ENCODE measurements around the gene AZIN2. TPM values are rescaled to one million over a fixed set of nuclear protein-coding genes. Genes with fewer than 3 reads are reported as not detected.

AZIN2 gene
- total and polyA plus RNA-seq, 9 of the 15 experiments (the other 6 are each of a cell fraction or from before 2014, with no cell fraction given) = 0.06 to 0.91 (median 0.42) TPM; not detected in 2

DNA sequence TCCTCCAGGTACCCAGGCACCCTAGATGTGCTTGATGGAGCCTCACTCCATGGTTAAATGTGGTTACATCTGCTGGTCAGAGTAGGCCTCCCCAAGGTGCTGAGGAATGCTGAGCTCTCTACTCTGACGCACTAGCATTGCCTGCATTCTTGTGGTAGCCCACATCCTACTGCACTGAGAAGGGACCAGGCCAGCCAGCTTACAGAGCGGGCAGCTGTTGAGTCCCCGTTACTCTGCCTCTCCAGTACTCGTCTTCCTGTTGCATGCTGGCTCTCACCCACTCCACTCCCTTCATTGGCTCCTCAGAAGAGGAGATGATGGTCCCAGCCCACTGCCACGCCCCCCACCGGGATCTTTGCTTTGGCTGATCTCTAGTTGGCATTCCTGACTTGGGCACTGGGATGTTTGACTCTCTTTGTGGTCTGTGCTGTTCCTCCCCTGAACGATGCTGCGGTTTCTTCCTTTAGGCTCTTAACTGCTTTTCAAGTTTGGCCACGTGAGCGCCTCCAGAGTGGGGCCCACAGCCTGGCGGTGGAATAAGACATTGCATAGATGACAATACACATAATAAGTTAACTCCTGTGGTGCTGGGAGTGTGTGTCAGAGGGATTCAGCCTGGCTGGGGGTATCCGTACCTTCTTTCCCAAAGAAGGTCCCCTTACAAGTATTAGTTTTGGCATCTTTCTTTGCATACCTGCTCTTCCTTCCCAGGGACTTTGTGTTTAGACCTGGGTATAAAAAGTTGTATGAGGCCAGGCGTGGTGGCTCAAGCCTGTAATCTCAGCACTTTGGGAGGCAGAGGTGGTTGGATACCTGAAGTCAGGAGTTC lies 18.6 kb downstream of the AZIN2 start (continued):
- TF ChIP-seq, protein P1, sequence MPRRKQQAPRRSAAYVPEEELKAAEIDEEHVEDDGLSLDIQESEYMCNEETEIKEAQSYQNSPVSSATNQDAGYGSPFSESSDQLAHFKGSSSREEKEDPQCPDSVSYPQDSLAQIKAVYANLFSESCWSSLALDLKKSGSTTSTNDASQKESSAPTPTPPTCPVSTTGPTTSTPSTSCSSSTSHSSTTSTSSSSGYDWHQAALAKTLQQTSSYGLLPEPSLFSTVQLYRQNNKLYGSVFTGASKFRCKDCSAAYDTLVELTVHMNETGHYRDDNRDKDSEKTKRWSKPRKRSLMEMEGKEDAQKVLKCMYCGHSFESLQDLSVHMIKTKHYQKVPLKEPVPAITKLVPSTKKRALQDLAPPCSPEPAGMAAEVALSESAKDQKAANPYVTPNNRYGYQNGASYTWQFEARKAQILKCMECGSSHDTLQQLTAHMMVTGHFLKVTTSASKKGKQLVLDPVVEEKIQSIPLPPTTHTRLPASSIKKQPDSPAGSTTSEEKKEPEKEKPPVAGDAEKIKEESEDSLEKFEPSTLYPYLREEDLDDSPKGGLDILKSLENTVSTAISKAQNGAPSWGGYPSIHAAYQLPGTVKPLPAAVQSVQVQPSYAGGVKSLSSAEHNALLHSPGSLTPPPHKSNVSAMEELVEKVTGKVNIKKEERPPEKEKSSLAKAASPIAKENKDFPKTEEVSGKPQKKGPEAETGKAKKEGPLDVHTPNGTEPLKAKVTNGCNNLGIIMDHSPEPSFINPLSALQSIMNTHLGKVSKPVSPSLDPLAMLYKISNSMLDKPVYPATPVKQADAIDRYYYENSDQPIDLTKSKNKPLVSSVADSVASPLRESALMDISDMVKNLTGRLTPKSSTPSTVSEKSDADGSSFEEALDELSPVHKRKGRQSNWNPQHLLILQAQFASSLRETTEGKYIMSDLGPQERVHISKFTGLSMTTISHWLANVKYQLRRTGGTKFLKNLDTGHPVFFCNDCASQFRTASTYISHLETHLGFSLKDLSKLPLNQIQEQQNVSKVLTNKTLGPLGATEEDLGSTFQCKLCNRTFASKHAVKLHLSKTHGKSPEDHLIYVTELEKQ (CRISPR knock-in tag; IDR thresholded peaks at IDR 0.05) = no peak
- TF ChIP-seq TEAD1 (CRISPR knock-in tag; IDR thresholded peaks at IDR 0.05) = 0 out of 4 replicates have a peak, but pooled peaks of 1 of the 2 experiments have one; percentile 28
- TF ChIP-seq KDM1A (IDR thresholded peaks at IDR 0.05) = no peak
- TF ChIP-seq SIN3A (IDR thresholded peaks at IDR 0.05; ENCODE audit: borderline replicate concordance in 2 of 2, control insufficient read depth in 1 of 2, low read depth in 2 of 2, low read length in 2 of 2) = no peak
- no peak for TF ChIP-seq ZNF217 (CRISPR knock-in tag; IDR thresholded peaks at IDR 0.05)
- TF ChIP-seq ZNF766 (CRISPR knock-in tag; conservative IDR thresholded peaks at IDR 0.05) = no peak
- no peak for TF ChIP-seq ZBED1 (IDR thresholded peaks at IDR 0.05)
- no peak for TF ChIP-seq RFX5 (IDR thresholded peaks at IDR 0.05; ENCODE audit: low read depth, low read length)
- TF ChIP-seq TARDBP (IDR thresholded peaks at IDR 0.05) = no peak
- no peak for TF ChIP-seq ARID1B (IDR thresholded peaks at IDR 0.05)
- TF ChIP-seq, protein P2, sequence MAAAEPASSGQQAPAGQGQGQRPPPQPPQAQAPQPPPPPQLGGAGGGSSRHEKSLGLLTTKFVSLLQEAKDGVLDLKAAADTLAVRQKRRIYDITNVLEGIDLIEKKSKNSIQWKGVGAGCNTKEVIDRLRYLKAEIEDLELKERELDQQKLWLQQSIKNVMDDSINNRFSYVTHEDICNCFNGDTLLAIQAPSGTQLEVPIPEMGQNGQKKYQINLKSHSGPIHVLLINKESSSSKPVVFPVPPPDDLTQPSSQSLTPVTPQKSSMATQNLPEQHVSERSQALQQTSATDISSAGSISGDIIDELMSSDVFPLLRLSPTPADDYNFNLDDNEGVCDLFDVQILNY (CRISPR knock-in tag; IDR thresholded peaks at IDR 0.05) = peak; percentile 15; the same call in 1 of the 2 replicates
- TF ChIP-seq SNIP1 (IDR thresholded peaks at IDR 0.05; ENCODE audit: low read depth) = peak; percentile 85
- TF ChIP-seq HDAC6 (IDR thresholded peaks at IDR 0.05; ENCODE audit: low read depth, low read length) = no peak
- no peak for TF ChIP-seq HOXB6 (CRISPR knock-in tag; IDR thresholded peaks at IDR 0.05; ENCODE audit: borderline replicate concordance)
- no peak for TF ChIP-seq PML (IDR thresholded peaks at IDR 0.05; ENCODE audit: low read length)
- no peak for TF ChIP-seq MCM3 (IDR thresholded peaks at IDR 0.05)
- TF ChIP-seq ZNF717 (CRISPR knock-in tag; IDR thresholded peaks at IDR 0.05) = no peak
- TF ChIP-seq, protein P3, sequence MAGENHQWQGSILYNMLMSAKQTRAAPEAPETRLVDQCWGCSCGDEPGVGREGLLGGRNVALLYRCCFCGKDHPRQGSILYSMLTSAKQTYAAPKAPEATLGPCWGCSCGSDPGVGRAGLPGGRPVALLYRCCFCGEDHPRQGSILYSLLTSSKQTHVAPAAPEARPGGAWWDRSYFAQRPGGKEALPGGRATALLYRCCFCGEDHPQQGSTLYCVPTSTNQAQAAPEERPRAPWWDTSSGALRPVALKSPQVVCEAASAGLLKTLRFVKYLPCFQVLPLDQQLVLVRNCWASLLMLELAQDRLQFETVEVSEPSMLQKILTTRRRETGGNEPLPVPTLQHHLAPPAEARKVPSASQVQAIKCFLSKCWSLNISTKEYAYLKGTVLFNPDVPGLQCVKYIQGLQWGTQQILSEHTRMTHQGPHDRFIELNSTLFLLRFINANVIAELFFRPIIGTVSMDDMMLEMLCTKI (IDR thresholded peaks at IDR 0.05; ENCODE audit: partially characterized antibody) = no peak
- TF ChIP-seq ILF3 (IDR thresholded peaks at IDR 0.05; ENCODE audit: borderline replicate concordance) = no peak
- TF ChIP-seq, protein P4, sequence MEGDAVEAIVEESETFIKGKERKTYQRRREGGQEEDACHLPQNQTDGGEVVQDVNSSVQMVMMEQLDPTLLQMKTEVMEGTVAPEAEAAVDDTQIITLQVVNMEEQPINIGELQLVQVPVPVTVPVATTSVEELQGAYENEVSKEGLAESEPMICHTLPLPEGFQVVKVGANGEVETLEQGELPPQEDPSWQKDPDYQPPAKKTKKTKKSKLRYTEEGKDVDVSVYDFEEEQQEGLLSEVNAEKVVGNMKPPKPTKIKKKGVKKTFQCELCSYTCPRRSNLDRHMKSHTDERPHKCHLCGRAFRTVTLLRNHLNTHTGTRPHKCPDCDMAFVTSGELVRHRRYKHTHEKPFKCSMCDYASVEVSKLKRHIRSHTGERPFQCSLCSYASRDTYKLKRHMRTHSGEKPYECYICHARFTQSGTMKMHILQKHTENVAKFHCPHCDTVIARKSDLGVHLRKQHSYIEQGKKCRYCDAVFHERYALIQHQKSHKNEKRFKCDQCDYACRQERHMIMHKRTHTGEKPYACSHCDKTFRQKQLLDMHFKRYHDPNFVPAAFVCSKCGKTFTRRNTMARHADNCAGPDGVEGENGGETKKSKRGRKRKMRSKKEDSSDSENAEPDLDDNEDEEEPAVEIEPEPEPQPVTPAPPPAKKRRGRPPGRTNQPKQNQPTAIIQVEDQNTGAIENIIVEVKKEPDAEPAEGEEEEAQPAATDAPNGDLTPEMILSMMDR (IDR thresholded peaks at IDR 0.05 in 2 of 3, conservative IDR thresholded peaks at IDR 0.05 in 1 of 3; ENCODE audit: insufficient read depth in 2 of 3, low read depth in 1 of 3, low read length in 3 of 3) = peak in 2 of 3 experiments; percentile 27 to 34; a peak in 1 of 6 replicates
- TF ChIP-seq RAD51 (IDR thresholded peaks at IDR 0.05; ENCODE audit: borderline replicate concordance, low read depth) = 0 out of 2 replicates have a peak, but pooled peaks have one; percentile 19
- TF ChIP-seq BHLHE40 (IDR thresholded peaks at IDR 0.05; ENCODE audit: low read length) = peak; percentile 41; the same call in 1 of the 2 replicates

Measured in K562 (cell line).